HCT116 (cell line): ENCODE data around the gene SPSB1. TPM values are rescaled to one million over a fixed set of nuclear protein-coding genes. Genes with fewer than 3 reads are reported as not detected.

Experiments
- ATAC-seq: fragments of 200-7000 bp; cut with Tn5 transposase; 2 replicates; pipeline ENCODE4 v1.9.1; 2020; ENCODE audit warnings: mild to moderate bottlenecking, moderate library complexity
- BruUV-seq: library from RNA; stranded (reverse); fragments of 400-500 nt; replicated peaks from 2 replicates; lab custom pipeline; 2021; lab: Mats Ljungman, UMichigan
- CTCF ChIA-PET: fragments of 300-600 bp; sonication (Branson Sonifier 250); formaldehyde crosslinking; loops from one replicate; lab custom pipeline; 2021; ENCODE audit warnings: antibody characterized with exemption; lab: Charles Lee
- POLR2A ChIA-PET: fragments of 300-600, 350-600 bp; sonication (Branson Sonifier 250); formaldehyde crosslinking; loops from one replicate; lab custom pipeline; 2021; ENCODE audit warnings: antibody characterized with exemption; lab: Charles Lee
- RAD21 ChIA-PET, 2 experiments: fragments of 300-600 bp; sonication (Branson Sonifier 250); formaldehyde crosslinking; loops; one replicate each; lab custom pipeline; 2023; ENCODE audit warnings: low total read pairs in 2 of 2; ENCODE audit not compliant: uncharacterized antibody in 2 of 2, unreplicated experiment in 2 of 2, low non-redundant PET in 1 of 2; lab: Charles Lee
- DNase-seq: peaks from one replicate; pipeline ENCODE4 v3.0.0-alpha.2; 2010; ENCODE audit warnings: low read depth, low spot score
- H2AFZ ChIP-seq: fragments of 200-600 bp; shearing (Covaris generic), sonication (generic); 2 replicates; pipeline ENCODE4 v1.6.1; 2017; ENCODE audit warnings: low read depth, mixed run types, mixed read lengths, antibody characterized with exemption, low read length; ENCODE audit not compliant: poor library complexity, severe bottlenecking
- H3K27ac ChIP-seq: 2 replicates; pipeline ENCODE4 v1.5.1; 2012; ENCODE audit warnings: low read depth, low read length
- H3K27me3 ChIP-seq: fragments of 200-600 bp; sonication (generic); 2 replicates; pipeline ENCODE4 v1.6.1; 2016; ENCODE audit warnings: mixed run types, low read length, mixed read lengths; ENCODE audit not compliant: insufficient read depth
- H3K36me3 ChIP-seq, 2 experiments: fragments of 200-500 bp in 1 of 2; fragments of 200-600 bp in 1 of 2; sonication (Bioruptor generic) in 1 of 2; sonication (generic) in 1 of 2; 2 replicates each; pipeline versions ENCODE4 v1.5.1 to v1.6.1; 2014 to 2016; ENCODE audit warnings: low read length in 2 of 2, inconsistent platforms in 1 of 2, mixed read lengths in 1 of 2, mixed run types in 1 of 2; ENCODE audit not compliant: insufficient read depth in 2 of 2, control insufficient read depth in 1 of 2
- H3K4me1 ChIP-seq, 2 experiments: fragments of 200-600 bp in 1 of 2; sonication (generic) in 1 of 2; 2 replicates each; pipeline versions ENCODE4 v1.5.1 to v1.6.1; 2012 to 2017; ENCODE audit warnings: low read length in 2 of 2, inconsistent platforms in 1 of 2, mild to moderate bottlenecking in 1 of 2, mixed read lengths in 1 of 2, mixed run types in 1 of 2, moderate library complexity in 1 of 2; ENCODE audit not compliant: insufficient read depth in 2 of 2, control insufficient read depth in 1 of 2
- H3K4me2 ChIP-seq: fragments of 200-600 bp; sonication (generic); 2 replicates; pipeline ENCODE4 v1.6.1; 2017; ENCODE audit warnings: mixed run types, low read length, mixed read lengths
- H3K4me3 ChIP-seq, 2 experiments: fragments of 200-600 bp in 1 of 2; sonication (generic) in 1 of 2; replicated peaks in 1 of 2; 2 replicates each; pipeline ENCODE4 v1.5.1; 2011 to 2016; ENCODE audit warnings: low read length in 2 of 2, control low read depth in 1 of 2, low read depth in 1 of 2, mild to moderate bottlenecking in 1 of 2, mixed read lengths in 1 of 2, mixed run types in 1 of 2
- H3K79me2 ChIP-seq: fragments of 200-600 bp; sonication (generic); 2 replicates; pipeline ENCODE4 v1.6.1; 2017; ENCODE audit warnings: mild to moderate bottlenecking, mixed run types, low read length, moderate library complexity, mixed read lengths; ENCODE audit not compliant: insufficient read depth
- H3K9ac ChIP-seq: fragments of 200-600 bp; sonication (generic); 2 replicates; pipeline ENCODE4 v1.6.1; 2016; ENCODE audit warnings: low read length, mixed read lengths
- H3K9me2 ChIP-seq: fragments of 200-600 bp; sonication (generic), shearing (Covaris generic); 2 replicates; pipeline ENCODE4 v1.6.1; 2017; ENCODE audit warnings: mixed run types, mild to moderate bottlenecking, moderate library complexity; ENCODE audit not compliant: insufficient read depth
- H3K9me3 ChIP-seq, 2 experiments: fragments of 200-500 bp in 1 of 2; fragments of 200-600 bp in 1 of 2; sonication (Bioruptor generic) in 1 of 2; sonication (generic) in 1 of 2; 2 replicates each; pipeline ENCODE4 v1.6.1; 2014 to 2017; ENCODE audit warnings: low read length in 2 of 2, mixed read lengths in 2 of 2, inconsistent platforms in 1 of 2, low read depth in 1 of 2, mild to moderate bottlenecking in 1 of 2, mixed run types in 1 of 2, moderate library complexity in 1 of 2; ENCODE audit not compliant: control insufficient read depth in 1 of 2, insufficient read depth in 1 of 2
- H4K20me1 ChIP-seq: fragments of 200-600 bp; sonication (generic), shearing (Covaris generic); 2 replicates; pipeline ENCODE4 v1.6.1; 2017; ENCODE audit warnings: mixed run types, mild to moderate bottlenecking, moderate library complexity; ENCODE audit not compliant: insufficient read depth
- CBX3 ChIP-seq: IDR thresholded peaks from 2 replicates; pipeline ENCODE4 v1.6.1; 2012; ENCODE audit warnings: low read depth
- CEBPB ChIP-seq: IDR thresholded peaks from 2 replicates; pipeline ENCODE4 v1.6.1; 2012; ENCODE audit warnings: low read depth
- EZH2phosphoT487 ChIP-seq: fragments of 200-600 bp; IDR thresholded peaks from 2 replicates; pipeline ENCODE4 v1.6.1; 2018; ENCODE audit warnings: antibody characterized with exemption, borderline replicate concordance
- MAX ChIP-seq: IDR thresholded peaks from 2 replicates; pipeline ENCODE4 v1.6.1; 2012
- SIN3A ChIP-seq: IDR thresholded peaks from 2 replicates; pipeline ENCODE4 v1.6.1; 2012; ENCODE audit warnings: low read depth
- SRF ChIP-seq: IDR thresholded peaks from 2 replicates; pipeline ENCODE4 v1.6.1; 2012; ENCODE audit warnings: low read depth
- TCF7L2 ChIP-seq: IDR thresholded peaks from 2 replicates; pipeline ENCODE4 v1.7.0; 2011; ENCODE audit warnings: borderline replicate concordance, inconsistent platforms; ENCODE audit not compliant: insufficient read depth, insufficient read length; ENCODE audit errors: extremely low read depth
- ZNF274 ChIP-seq: fragments of 200-500 bp; sonication (Bioruptor generic); IDR thresholded peaks from 2 replicates; pipeline ENCODE4 v1.6.1; 2014; ENCODE audit warnings: mild to moderate bottlenecking, low read depth, low read length, inconsistent platforms
- intact Hi-C: fragments of 100-400 bp; cut with micrococcal nuclease; formaldehyde crosslinking; loops from 2 replicates; pipeline ENCODE4 v1.10.0; 2022
- total RNA-seq: library from RNA; stranded (reverse); gene quantifications from one replicate; pipeline ENCODE4 v1.2.1, GENCODE V29; 2021; ENCODE audit not compliant: unreplicated experiment

SPSB1 gene
- total RNA-seq, 1 experiment from 2014 or later: 10.8 TPM

- TF ChIP-seq MAX: no peak
- TF ChIP-seq CBX3: no peak
- TF ChIP-seq ZNF274: no peak
Observed at GRCh38 chr1:9382643-9383491, 90.2 kb downstream of the SPSB1 start (continued).

- TF ChIP-seq EZH2phosphoT487 (no peak), SRF (no peak), CEBPB (no peak), ZNF274 (no peak), SIN3A (no peak), TCF7L2 (no peak), MAX (no peak)
Observed at GRCh38 chr1:9384128-9384527, 91.4 kb downstream of the SPSB1 start.

More at GRCh38 chr1:9384128-9384527, 91.4 kb downstream of the SPSB1 start:
- BruUV-seq: no TSS peak
- POLR2A ChIA-PET: no interaction called here
- ATAC-seq (no peak), DNase-seq (no peak)
- no peak overlapping the region for H3K4me2 ChIP-seq
- RAD21 ChIA-PET: no interaction called here
- no peak overlapping the region for H3K9ac ChIP-seq
- H3K9me2 ChIP-seq: no peaks in the 10 kb centered on the region
- H3K9me3 ChIP-seq: no peaks in the 10 kb centered on the region
- H3K4me1 ChIP-seq: peaks cover 11 to 25% of the 10 kb centered on the region in 2 experiments
- no peaks in the 10 kb centered on the region for H3K79me2 ChIP-seq
- H3K4me3 ChIP-seq: no peak overlapping the region
- intact Hi-C loops: no loop called here
- no peaks in the 10 kb centered on the region for H3K36me3 ChIP-seq
- CTCF ChIA-PET: no interaction called here
- H2AFZ ChIP-seq: no peak overlapping the region
- H3K27ac ChIP-seq: no peak overlapping the region
- no peaks in the 10 kb centered on the region for H4K20me1 ChIP-seq
- no peaks in the 10 kb centered on the region for H3K27me3 ChIP-seq
